Esophagus muscularis mucosa (tissue), 4 donors: ENCODE measurements around the gene NR4A3.

Source experiments
- CTCF ChIP-seq, 3 experiments: fragments of 200-600 bp in 2 of 3; fragments of 450-650 bp in 1 of 3; sonication (generic) in 2 of 3; IDR thresholded peaks; one replicate each; pipeline ENCODE4 v1.5.1; 2017 to 2019; ENCODE audit warnings: antibody characterized with exemption in 3 of 3, mild to moderate bottlenecking in 2 of 3, moderate library complexity in 1 of 3
- EP300 ChIP-seq: sonication (generic); formaldehyde crosslinking; IDR thresholded peaks from one replicate; pipeline ENCODE4 v1.6.1; 2017; ENCODE audit warnings: antibody characterized with exemption
- POLR2A ChIP-seq: fragments of 450-650 bp; IDR thresholded peaks from one replicate; pipeline ENCODE4 v1.6.1; 2017; ENCODE audit warnings: antibody characterized with exemption, moderate library complexity, mild to moderate bottlenecking, low read depth
- POLR2AphosphoS5 ChIP-seq, 2 donors: sonication (generic); formaldehyde crosslinking; IDR thresholded peaks; one replicate each; pipeline ENCODE4 v1.6.1; 2017; ENCODE audit warnings: antibody characterized with exemption in 2 of 2

GRCh38 chr9:99778836-99779235, 42.8 kb upstream of the NR4A3 start:
- no peak for TF ChIP-seq CTCF (IDR thresholded peaks at IDR 0.05)
- TF ChIP-seq EP300, result no peak
- no peak for TF ChIP-seq POLR2AphosphoS5 (IDR thresholded peaks at IDR 0.05)
- TF ChIP-seq POLR2A, result no peak
